Measurements from ENCODE around the gene AGBL1. TPM values are rescaled to one million over a fixed set of nuclear protein-coding genes. Genes with fewer than 3 reads are reported as not detected.

Gene AGBL1
- total and polyA plus RNA-seq, 2 experiments from 2014 or later: 0.03 TPM; not detected in 1

- ATAC-seq (no peak), DNase-seq (ENCODE audit: low spot score) (no peak)
- H3K27me3 ChIP-seq (ENCODE audit: insufficient read depth): no peaks in the 10 kb centered on the region
- no peaks in the 10 kb centered on the region; the same call in 2 of the 3 replicates for H3K9me3 Mint-ChIP-seq
- H3K27ac ChIP-seq (ENCODE audit: low read depth): no peak overlapping the region
- no peak overlapping the region for H2AFZ ChIP-seq
- H3K4me2 ChIP-seq: no peak overlapping the region
- no peak for TF ChIP-seq ETS1 (IDR thresholded peaks at IDR 0.05)
- TF ChIP-seq ZNF114 (CRISPR knock-in tag; IDR thresholded peaks at IDR 0.05): no peak
- no peaks in the 10 kb centered on the region for H3K27me3 Mint-ChIP-seq (ENCODE audit: insufficient read depth, low read depth, poor library complexity)
- no peaks in the 10 kb centered on the region for H3K4me1 ChIP-seq (ENCODE audit: insufficient read depth)
- H3F3A ChIP-seq (replicated peaks; ENCODE audit: low read depth): no peaks in the 10 kb centered on the region
- no peak overlapping the region for H3K27ac Mint-ChIP-seq
- H3K36me3 ChIP-seq (ENCODE audit: insufficient read depth): no peaks in the 10 kb centered on the region
- H3K4me3 Mint-ChIP-seq: no peak overlapping the region
- H3K79me2 ChIP-seq (replicated peaks; ENCODE audit: insufficient read depth): no peaks in the 10 kb centered on the region
- no peaks in the 10 kb centered on the region for H4K20me1 ChIP-seq (replicated peaks; ENCODE audit: insufficient read depth)
- peaks cover 2% of the 10 kb centered on the region; the same call in 1 of the 3 replicates for H3K4me1 Mint-ChIP-seq
- no peaks in the 10 kb centered on the region for H3K36me3 Mint-ChIP-seq (ENCODE audit: low read depth)
- no peaks in the 10 kb centered on the region; the same call in 1 of the 2 replicates for H3K9me2 ChIP-seq (ENCODE audit: insufficient read depth)
- H3K4me3 ChIP-seq: no peak overlapping the region
Measured at GRCh38 chr15:86706813-86707212, 627.1 kb downstream of the AGBL1 start.

GRCh38 chr15:86711476-86711875 is 631.8 kb downstream of the AGBL1 start:
- no peak overlapping the region for H3K27ac Mint-ChIP-seq
- Histone ChIP-seq H3K4me1 (ENCODE audit: insufficient read depth) (no peaks in the 10 kb centered on the region), H3K4me2 (no peak overlapping the region), H3K4me3 (no peak overlapping the region), H4K20me1 (replicated peaks; ENCODE audit: insufficient read depth) (no peaks in the 10 kb centered on the region), H3F3A (replicated peaks; ENCODE audit: low read depth) (no peaks in the 10 kb centered on the region), H3K36me3 (ENCODE audit: insufficient read depth) (no peaks in the 10 kb centered on the region), H3K27ac (ENCODE audit: low read depth) (no peak overlapping the region), H3K9me2 (ENCODE audit: insufficient read depth) (no peaks in the 10 kb centered on the region), H3K27me3 (ENCODE audit: insufficient read depth) (no peaks in the 10 kb centered on the region), H3K79me2 (replicated peaks; ENCODE audit: insufficient read depth) (no peaks in the 10 kb centered on the region), H2AFZ (peak overlapping the region; percentile 18; the same call in 1 of the 2 replicates)
- no peaks in the 10 kb centered on the region for H3K36me3 Mint-ChIP-seq (ENCODE audit: low read depth)
- ATAC-seq (no peak), DNase-seq (ENCODE audit: low spot score) (no peak)
- peaks cover 8% of the 10 kb centered on the region; the same call in 2 of the 3 replicates for H3K4me1 Mint-ChIP-seq
- H3K27me3 Mint-ChIP-seq (ENCODE audit: insufficient read depth, low read depth, poor library complexity): peaks cover 2% of the 10 kb centered on the region
- H3K4me3 Mint-ChIP-seq: no peak overlapping the region
- no peaks in the 10 kb centered on the region for H3K9me3 Mint-ChIP-seq
- TF ChIP-seq STAT1 (IDR thresholded peaks at IDR 0.05; ENCODE audit: unreplicated experiment) (no peak), ZNF462 (CRISPR knock-in tag; IDR thresholded peaks at IDR 0.05) (no peak), CTCF (conservative IDR thresholded peaks at IDR 0.05; ENCODE audit: low read depth in 2 of 2) (no peak), REST (IDR thresholded peaks at IDR 0.05; ENCODE audit: unreplicated experiment) (no peak), ZNF331 (CRISPR knock-in tag; IDR thresholded peaks at IDR 0.05; ENCODE audit: low read depth) (no peak), POLR2AphosphoS5 (IDR thresholded peaks at IDR 0.05; ENCODE audit: low read depth) (no peak), ZNF114 (CRISPR knock-in tag; IDR thresholded peaks at IDR 0.05) (no peak), EZH2 (IDR thresholded peaks at IDR 0.05; ENCODE audit: low read depth, unreplicated experiment) (no peak)

Measured in GM23338 (cell line).